Ovary (tissue), 9 donors: ENCODE data around the gene ISYNA1. TPM values are rescaled to one million over a fixed set of nuclear protein-coding genes. Genes with fewer than 3 reads are reported as not detected.

Experiments
- DNase-seq, 5 donors: peaks; one replicate each; pipeline ENCODE4 v3.0.0-alpha.2; 2019 to 2020
- H3K27ac ChIP-seq, 2 donors: fragments of 200-600 bp; one replicate each; pipeline versions ENCODE4 v1.5.1 to v1.8.0; 2019 to 2022
- H3K27me3 ChIP-seq: fragments of 200-600 bp; one replicate; pipeline ENCODE4 v1.8.0; 2022
- H3K36me3 ChIP-seq: fragments of 200-600 bp; sonication (generic); one replicate; pipeline ENCODE4 v1.5.1; 2019
- H3K4me1 ChIP-seq: one replicate; pipeline ENCODE4 v1.8.1; 2013; ENCODE audit warnings: mild to moderate bottlenecking, moderate library complexity; ENCODE audit not compliant: insufficient read depth
- H3K4me3 ChIP-seq: fragments of 200-600 bp; sonication (generic); one replicate; pipeline ENCODE4 v1.5.1; 2017
- H3K9me3 ChIP-seq, 2 donors: fragments of 200-600 bp in 1 of 2; sonication (generic) in 1 of 2; one replicate each; pipeline versions ENCODE4 v1.5.1 to v1.8.1; 2013 to 2019; ENCODE audit warnings: mild to moderate bottlenecking in 1 of 2, moderate library complexity in 1 of 2
- CTCF ChIP-seq, 3 donors: fragments of 450-650 bp in 2 of 3; fragments of 200-600 bp in 1 of 3; IDR thresholded peaks; one replicate each; pipeline versions ENCODE4 v1.5.1 to v1.8.0; 2016 to 2022; ENCODE audit warnings: antibody characterized with exemption in 3 of 3, mild to moderate bottlenecking in 1 of 3
- EP300 ChIP-seq: sonication (generic); formaldehyde crosslinking; IDR thresholded peaks from one replicate; pipeline ENCODE4 v1.6.1; 2017; ENCODE audit warnings: antibody characterized with exemption
- POLR2A ChIP-seq: fragments of 450-650 bp; IDR thresholded peaks from one replicate; pipeline ENCODE4 v1.6.1; 2017; ENCODE audit warnings: antibody characterized with exemption, mild to moderate bottlenecking, moderate library complexity
- WGBS, 3 donors: extraction: QIAGEN DNeasy Blood & Tissue Kit in 1 of 3; methylation state at CpG; one replicate each; pipeline versions ENCODE4 v1.1.5 to v1.1.7; 2013 to 2017; 5-methylcytosine and 5-hydroxymethylcytosine counted together
- intact Hi-C, 4 donors: fragments of 100-400 bp; cut with DNase I; formaldehyde crosslinking; loops; one replicate each; pipeline versions ENCODE4 v1.11.0 to v1.15.1; 2022 to 2023
- polyA plus RNA-seq, 2 donors: library from polyadenylated mRNA; stranded (reverse); fragments of 200-250 nt in 1 of 2; fragments of 350-450 nt in 1 of 2; fragmentation: Illumina TruSeq in 1 of 2; extraction: RNeasy Lipid Tissue Mini Kit (QIAGEN cat#74804) in 1 of 2; gene quantifications; one replicate each; pipeline ENCODE4 v1.2.3, GENCODE V29; 2013 to 2014
- total RNA-seq, 7 donors: library from RNA; depleted of rRNA in 2 of 7; stranded (reverse); fragments of >200 nt in 2 of 7; fragmentation: NEBNext Ultra II Directional in 3 of 7; extraction: Animal tissue kit (Norgen Biotek cat#: 25700) in 3 of 7; gene quantifications; one replicate each; pipeline versions ENCODE4 v1.1.0 to v1.2.4, GENCODE V29; 2016 to 2023
- donor health status: DM: no; HTN: no; CAD: no; lungs with moderate emphysema.
- donor health status: DM: no; HTN: no; CAD: no.
- donor health status: Bipolar disorder and iron deficiency.
- donor health status: DM: yes; HTN: yes; CAD: no.
- donor health status: DM: no; HTN: no; CAD: no.
- donor health status: DM: yes; HTN: yes; CAD: no.

Gene ISYNA1
- total and polyA plus RNA-seq, 9 donors: 9.6 to 345 (median 183) TPM

- intact Hi-C loops: no loop called here
- peaks cover 35% of the 10 kb centered on the region for H3K4me1 ChIP-seq
Measured at GRCh38 chr19:18477974-18478373, 40.0 kb upstream of the ISYNA1 start.

GRCh38 chr19:18477042-18477779 lies 39.3 kb upstream of the ISYNA1 start:
- Histone ChIP-seq H3K36me3 (no peaks in the 10 kb centered on the region), H3K9me3 (no peaks in the 10 kb centered on the region), H3K4me3 (no peak overlapping the region), H3K27me3 (no peaks in the 10 kb centered on the region), H3K27ac (no peak overlapping the region), H3K4me1 (peaks cover 36% of the 10 kb centered on the region)
- TF ChIP-seq CTCF (IDR thresholded peaks at IDR 0.05): no peak
- no peak for TF ChIP-seq EP300
- no peak for TF ChIP-seq POLR2A
- intact Hi-C loops: no loop called here
- WGBS, 3 donors: 86 to 88% (median 87%) methylated on average over 24 of the region's 24 CpGs
- no peak for DNase-seq

More at GRCh38 chr19:18477974-18478373, 40.0 kb upstream of the ISYNA1 start:
- TF ChIP-seq POLR2A (no peak), EP300 (no peak), CTCF (IDR thresholded peaks at IDR 0.05) (no peak)
- Histone ChIP-seq H3K27ac (no peak overlapping the region), H3K9me3 (no peaks in the 10 kb centered on the region), H3K4me3 (no peak overlapping the region), H3K27me3 (no peaks in the 10 kb centered on the region), H3K36me3 (no peaks in the 10 kb centered on the region)
- DNase-seq: no peak
- WGBS, 3 donors: 83 to 92% (median 87%) methylated on average over 8 of the region's 8 CpGs

GRCh38 chr19:18476507-18477041 lies 38.6 kb upstream of the ISYNA1 start:
- intact Hi-C loops: no loop called here
- Histone ChIP-seq H3K27ac (no peak overlapping the region), H3K4me3 (no peak overlapping the region), H3K9me3 (no peaks in the 10 kb centered on the region), H3K36me3 (no peaks in the 10 kb centered on the region), H3K27me3 (no peaks in the 10 kb centered on the region), H3K4me1 (peaks cover 36% of the 10 kb centered on the region)
- TF ChIP-seq POLR2A: no peak
- TF ChIP-seq EP300: no peak
- no peak for TF ChIP-seq CTCF (IDR thresholded peaks at IDR 0.05)
- no peak for DNase-seq
- WGBS, 3 donors: 89 to 96% (median 91%) methylated on average over 13 to 14 of the region's 14 CpGs

GRCh38 chr19:18475762-18476331 lies 37.9 kb upstream of the ISYNA1 start:
- intact Hi-C loops: no loop called here
- Histone ChIP-seq H3K36me3 (no peaks in the 10 kb centered on the region), H3K27me3 (no peaks in the 10 kb centered on the region), H3K9me3 (no peaks in the 10 kb centered on the region), H3K27ac (no peak overlapping the region), H3K4me3 (no peak overlapping the region), H3K4me1 (peaks cover 36% of the 10 kb centered on the region)
- TF ChIP-seq CTCF (IDR thresholded peaks at IDR 0.05): no peak
- no peak for TF ChIP-seq POLR2A
- no peak for TF ChIP-seq EP300
- WGBS, 3 donors: 61 to 73% (median 63%) methylated on average over 19 of the region's 19 CpGs
- DNase-seq: no peak
